Measurements from ENCODE around the gene STK35.

STK35 gene

DNA sequence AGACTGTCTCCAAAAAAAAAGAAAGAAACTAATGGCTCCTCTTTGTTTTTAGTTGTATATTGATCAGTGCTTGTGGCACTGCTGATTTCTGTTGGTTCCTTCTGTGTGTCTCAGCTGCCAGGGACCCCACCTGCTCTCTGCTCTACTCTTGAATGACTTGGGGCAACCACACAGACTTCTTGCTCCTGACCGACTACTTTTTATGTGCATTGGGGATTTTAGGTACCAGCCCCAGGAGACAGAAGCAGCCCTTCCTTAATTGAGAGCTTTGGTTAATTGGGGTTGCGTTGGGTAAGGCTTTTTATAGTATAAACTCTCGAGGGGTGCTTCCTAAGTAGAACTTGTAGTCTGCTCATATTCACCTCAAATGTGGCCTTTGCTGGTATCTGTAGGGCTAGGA is 6.9 kb downstream of the STK35 start:
- no peak for DNase-seq

DNA sequence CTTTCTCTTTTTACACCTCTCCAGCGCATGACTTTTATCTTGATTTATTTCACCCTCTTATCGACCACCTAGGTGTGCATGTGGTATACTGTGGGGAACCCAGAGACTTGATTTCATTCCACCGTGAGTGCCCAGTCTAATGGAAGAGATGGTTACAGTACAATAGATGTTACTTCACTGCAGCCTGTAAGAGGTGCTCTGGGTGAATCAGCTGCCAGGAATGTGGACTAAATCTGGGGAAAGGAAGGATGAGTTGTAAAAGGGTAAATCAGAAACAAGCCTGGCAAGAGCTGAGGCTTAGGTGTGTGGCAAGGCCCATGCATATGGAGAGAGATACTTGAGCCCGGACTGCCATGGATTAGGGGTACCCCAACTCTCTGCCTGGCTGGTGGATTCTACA is 7.4 kb downstream of the STK35 start:
- DNase-seq: no peak

GRCh38 chr20:2109425-2110210 is 8.0 kb downstream of the STK35 start:
- no peak for DNase-seq

GRCh38 chr20:2112910-2113309 is 11.3 kb downstream of the STK35 start:
- DNase-seq: no peak

DNA sequence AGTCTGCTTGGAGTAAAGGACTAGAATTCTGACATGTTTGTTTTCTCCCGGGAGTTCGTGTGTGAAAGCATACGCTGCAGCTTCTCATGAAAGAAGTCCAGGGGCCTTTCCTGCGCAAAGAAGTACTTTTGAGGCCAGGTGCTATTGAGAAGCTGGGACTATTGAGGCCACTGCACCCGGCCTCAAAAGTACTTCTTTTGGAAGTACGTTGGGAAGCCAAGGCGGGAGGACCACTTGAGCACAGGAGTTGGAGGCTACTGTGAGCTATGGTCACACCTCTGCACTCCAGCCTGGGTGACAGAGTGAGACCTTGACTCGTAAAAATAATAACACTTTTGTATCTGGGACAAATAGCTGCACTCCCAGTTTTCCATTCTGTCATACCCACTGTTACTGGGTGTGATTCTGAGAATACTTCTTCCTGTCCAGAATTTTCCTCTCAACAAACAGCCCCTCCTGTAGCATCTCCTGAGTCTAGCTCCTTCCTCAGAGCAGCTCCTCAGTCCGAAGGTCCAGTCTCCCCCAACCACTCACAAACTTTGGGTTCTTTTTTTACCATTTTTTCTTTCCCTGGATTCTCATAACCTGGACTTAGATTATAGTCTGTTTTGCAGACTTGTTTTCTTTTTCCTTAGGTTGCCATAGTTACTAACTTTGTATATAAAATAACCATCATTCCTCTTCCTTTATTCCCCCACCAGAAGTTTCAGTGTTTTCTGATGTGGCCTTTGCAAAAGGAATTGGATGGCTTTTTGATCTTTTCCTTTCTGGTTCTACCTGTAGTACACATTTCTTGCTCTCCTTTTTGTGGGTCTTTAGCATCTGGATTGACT is 12.7 kb downstream of the STK35 start:
- DNase-seq: no peak

DNA sequence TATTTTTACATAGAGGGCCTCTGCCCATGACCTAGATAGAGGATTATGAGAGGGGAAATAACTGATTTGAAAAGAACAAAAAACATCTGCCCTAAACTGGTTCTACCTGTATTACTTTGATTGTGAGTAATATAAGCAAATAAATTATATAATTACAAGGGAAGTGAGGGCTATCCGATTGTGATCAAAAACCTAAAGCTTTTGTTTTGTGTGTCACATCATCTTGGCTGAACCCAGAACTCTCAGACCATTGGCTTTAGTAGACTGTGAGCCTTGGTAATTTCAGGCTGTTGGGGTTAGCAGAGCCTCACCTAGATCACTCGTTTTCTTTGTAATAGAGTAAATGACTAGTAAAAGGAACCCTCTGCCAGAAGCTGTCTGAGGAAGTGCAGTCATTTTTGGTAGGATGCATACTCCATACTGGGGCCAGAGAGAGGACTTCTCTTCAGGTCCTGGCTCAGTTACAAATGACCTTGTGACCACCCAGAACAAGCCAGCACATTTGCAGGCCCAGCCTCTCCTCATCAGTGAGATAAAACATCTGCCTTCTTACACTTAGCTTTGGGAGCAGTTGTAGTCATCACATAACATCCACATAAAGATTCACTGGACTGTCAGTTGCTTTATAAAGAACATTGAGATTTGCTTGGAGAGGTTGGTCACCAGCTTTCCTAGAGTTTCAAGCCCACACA is 13.5 kb downstream of the STK35 start:
- DNase-seq: no peak

- DNase-seq: no peak
Observed at GRCh38 chr20:2116170-2116940, 14.7 kb downstream of the STK35 start.

DNA sequence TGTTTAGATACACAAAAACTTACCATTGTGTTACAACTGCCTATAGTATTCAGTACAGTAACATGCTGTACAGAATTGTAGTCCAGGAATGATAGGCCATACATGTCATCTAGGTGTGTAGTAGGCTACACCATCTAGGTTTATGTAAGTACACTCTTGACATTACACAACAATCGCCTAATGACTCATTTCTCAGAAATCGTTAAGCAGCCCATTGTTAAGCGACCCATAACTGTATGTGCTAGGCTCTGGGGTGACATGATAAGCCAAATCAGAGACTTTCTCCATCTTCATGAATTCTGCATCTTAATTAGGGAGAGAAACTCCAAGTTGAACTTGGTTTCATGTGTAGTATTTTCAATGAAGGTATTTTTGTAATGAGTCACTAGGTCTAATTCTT is 17.2 kb downstream of the STK35 start:
- DNase-seq: peak in 1 of 2 donors; percentile 38

DNA sequence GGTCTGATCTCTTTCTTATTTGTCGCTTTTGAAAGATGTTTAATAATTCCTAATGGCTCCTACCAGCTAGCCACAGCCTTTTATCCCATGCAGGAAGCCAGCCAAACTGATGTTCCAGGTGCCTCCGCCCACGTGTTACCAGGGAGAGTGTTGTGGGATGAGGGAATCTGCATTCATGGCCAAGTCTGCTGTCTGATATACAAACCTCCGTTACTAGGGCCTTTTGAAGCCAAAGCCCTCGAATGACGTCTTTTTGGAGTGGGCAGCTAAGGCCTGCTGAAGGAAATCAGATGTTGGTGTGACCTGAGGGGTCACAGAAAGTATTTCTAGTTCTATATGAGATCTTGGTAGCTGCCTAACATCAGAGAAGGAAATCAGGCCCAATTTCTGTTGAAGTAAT is 21.3 kb downstream of the STK35 start:
- no peak for DNase-seq

DNA sequence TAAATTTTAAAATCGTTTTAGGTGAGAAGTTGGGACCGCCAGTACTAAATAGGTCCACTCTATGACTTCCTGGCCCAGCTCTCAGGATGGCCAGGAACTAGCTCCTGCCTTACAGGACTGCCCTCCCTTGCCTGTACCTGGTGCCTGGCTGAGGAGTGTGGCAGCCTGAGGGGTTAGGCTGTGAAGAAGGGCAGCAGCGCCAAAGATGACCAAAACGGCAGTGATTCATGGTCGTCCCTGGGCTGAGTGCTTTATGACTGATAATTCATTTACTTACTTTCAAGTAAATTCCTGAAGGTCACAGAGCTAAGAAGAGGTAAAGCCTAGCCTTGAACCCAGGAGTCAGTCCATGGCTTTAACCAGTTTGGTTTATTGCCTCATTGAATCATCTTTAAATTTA is 22.1 kb downstream of the STK35 start:
- DNase-seq: no peak

GRCh38 chr20:2124564-2125213 is 23.1 kb downstream of the STK35 start:
- DNase-seq: no peak

GRCh38 chr20:2125474-2126112 is 24.0 kb downstream of the STK35 start:
- DNase-seq: no peak

GRCh38 chr20:2127238-2127637 is 25.6 kb downstream of the STK35 start:
- no peak for DNase-seq

GRCh38 chr20:2128542-2128941 is 26.9 kb downstream of the STK35 start:
- DNase-seq: no peak

GRCh38 chr20:2130062-2130591 is 28.5 kb downstream of the STK35 start:
- DNase-seq: no peak

DNA sequence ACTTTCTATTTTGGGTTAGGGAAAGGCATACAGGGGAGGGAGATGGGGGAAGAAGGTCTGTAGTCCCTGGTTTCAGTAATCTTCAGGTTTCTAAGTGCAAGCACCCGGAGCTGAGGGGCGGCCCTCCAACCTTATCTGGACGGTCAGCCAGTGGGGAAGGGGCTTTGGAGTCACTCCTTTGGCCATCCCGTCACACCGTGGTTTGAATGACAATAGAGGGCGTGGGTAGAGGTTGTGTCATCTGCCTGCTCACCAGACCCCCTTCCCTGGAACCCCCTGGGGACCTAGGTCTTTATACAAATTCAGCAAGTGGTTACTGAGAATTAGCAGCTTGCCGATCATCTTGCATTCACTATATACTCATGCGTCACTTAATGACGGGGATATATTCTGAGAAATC is 29.1 kb downstream of the STK35 start:
- DNase-seq: no peak

GRCh38 chr20:2131366-2131765 is 29.7 kb downstream of the STK35 start:
- no peak for DNase-seq

- no peak for DNase-seq
Observed at GRCh38 chr20:2132461-2132901, 30.9 kb downstream of the STK35 start.

DNA sequence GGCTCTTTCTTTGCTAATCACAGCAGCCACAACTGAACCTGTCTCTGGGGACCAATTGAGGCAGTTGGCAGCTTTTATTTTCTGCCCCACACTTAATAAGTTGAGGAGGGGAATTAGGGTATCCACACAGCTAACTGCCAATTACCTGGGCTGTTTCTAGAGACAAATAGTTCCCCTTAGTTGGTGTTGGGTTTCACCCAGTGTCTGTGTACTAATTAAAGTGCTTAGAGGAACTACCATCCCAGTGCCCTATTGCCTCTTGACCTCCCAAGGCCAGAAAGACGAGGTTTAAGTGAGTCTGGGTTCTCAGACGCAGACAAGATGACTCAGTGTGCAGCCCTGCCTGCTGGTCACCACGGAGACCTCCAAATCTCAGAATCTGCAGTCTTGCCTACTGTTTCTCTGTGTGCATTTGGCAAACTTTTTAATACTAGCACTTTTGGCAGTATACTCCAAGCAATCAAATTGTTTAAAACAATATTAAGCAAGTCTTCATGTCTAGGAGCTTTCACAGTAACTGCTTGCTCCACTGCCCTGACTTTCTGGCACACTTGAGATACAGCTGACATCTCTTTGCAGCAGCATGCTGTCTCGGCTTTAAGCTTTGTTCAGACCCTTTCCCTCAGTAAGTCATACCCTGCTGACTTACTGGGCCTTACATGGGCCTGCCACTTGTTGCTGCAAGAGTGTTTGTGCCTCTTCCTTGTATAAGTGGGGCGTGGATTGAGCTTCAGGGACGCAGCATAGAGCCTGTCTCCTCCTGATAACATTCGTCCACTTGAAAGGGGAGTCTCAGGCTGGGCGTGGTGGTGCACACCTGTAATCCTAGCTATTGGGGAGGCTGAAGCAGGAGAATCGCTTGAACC is 31.9 kb downstream of the STK35 start:
- DNase-seq: peak; percentile 20 to 40

DNA sequence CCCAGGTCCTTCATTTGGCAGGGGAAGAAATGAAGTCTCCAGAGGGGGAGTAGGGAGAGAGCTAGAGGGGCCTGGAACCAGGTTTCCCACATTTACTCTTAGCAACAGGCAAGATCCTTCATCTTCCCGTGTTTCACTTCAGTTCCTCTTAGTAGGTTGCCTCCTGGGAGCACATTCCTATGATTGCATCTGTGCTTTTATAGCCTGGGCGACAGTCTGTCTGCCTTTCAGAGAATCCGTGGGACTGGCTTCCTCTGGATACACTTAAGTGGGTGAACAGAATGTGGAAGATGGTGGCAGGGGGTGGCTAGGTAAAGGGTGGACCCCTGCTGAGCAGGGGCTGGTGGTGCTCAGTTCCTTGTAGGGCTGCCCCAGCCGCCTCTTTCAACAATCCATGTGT is 33.4 kb downstream of the STK35 start:
- DNase-seq: no peak
